ENCODE measurements around the gene ARHGAP40.

DNA sequence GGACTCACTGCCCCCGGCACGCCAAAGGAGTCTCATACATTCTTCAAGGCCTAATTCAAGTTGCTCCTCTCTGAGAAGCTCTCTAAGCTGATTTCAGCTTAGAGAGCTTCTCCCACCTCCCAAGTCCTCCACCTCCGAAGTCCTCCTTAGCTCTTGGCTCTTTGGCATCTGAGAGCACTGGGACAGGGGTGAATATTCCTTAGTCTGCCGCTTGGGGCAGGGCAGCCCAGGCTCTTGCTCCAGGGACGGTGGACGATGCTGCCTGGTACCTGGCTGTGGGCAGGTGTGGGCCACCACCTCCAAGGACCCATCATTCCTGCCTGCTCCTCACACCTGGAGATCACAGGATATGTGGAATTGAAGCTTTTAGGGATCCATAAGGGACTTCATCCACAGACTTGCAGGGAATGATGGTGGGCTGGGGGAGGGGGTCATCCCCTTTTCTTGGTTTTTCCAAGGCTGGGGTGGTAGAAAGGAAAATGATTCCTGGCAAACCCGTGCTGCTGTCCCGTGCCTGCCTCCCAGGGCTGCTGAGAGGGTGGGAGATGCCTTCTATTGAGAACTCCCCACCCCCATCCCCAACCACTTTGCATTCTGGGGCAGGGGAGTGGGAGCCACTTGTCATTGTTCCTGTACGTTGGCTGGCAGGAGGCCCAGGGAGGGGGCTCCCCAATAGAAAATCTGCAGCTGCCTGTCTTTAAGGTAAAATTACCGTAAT lies 57.4 kb downstream of the ARHGAP40 start:
- no peak for TF ChIP-seq POLR2A (IDR thresholded peaks at IDR 0.05; ENCODE audit: control extremely low read depth in 1 of 2, low read depth in 2 of 2, low read length in 2 of 2)
- no peak for TF ChIP-seq EZH2 (IDR thresholded peaks at IDR 0.05; ENCODE audit: low read depth, low read length, severe bottlenecking)

Measured in H1 (cell line).